ENCODE measurements around the gene FAM89B. TPM values are rescaled to one million over a fixed set of nuclear protein-coding genes. Genes with fewer than 3 reads are reported as not detected.

FAM89B gene
- total RNA-seq, 4 donors from 2014 or later = 12.0 to 44.1 (median 23.9) TPM

GRCh38 chr11:65595543-65596281 lies 23.4 kb downstream of the FAM89B start, which contains the start of gene KCNK7:
Gene KCNK7, minus strand, starts transcription at chr11:65595800. Its CDS starts 28 bp downstream, at chr11:65595772.
- Histone ChIP-seq H3K27ac (peak within 1 kb of the TSS; percentile 40 to 84 (median 75)), H3K4me3 (no peak within 1 kb of the TSS), H3K27me3 (no peaks in the 10 kb centered on the region), H3K36me3 (peaks cover 20 to 65% (median 20%) of the 10 kb centered on the region in 3 donors), H3K4me1 (peaks cover 23 to 53% (median 33%) of the 10 kb centered on the region in 3 donors), H3K9me3 (no peaks in the 10 kb centered on the region)
- DNase-seq = no peak
- 70% methylated on average over 5 of the region's 12 CpGs; no CpG with 5 or more reads in 1 of the 2 donors for WGBS, 2 donors
- TF ChIP-seq CTCF (IDR thresholded peaks at IDR 0.05) (no peak), POLR2A (IDR thresholded peaks at IDR 0.05) (no peak)
- intact Hi-C loops (cut with DNase I) = no loop called here

GRCh38 chr11:65596520-65596919 lies 24.2 kb downstream of the FAM89B start:
- H3K36me3 ChIP-seq = peaks cover 20 to 57% (median 20%) of the 10 kb centered on the region in 3 donors
- no peak overlapping the region for H3K4me3 ChIP-seq
- TF ChIP-seq CTCF (IDR thresholded peaks at IDR 0.05) (no peak), POLR2A (IDR thresholded peaks at IDR 0.05) (no peak)
- DNase-seq = no peak
- peaks cover 23 to 48% (median 33%) of the 10 kb centered on the region in 3 donors for H3K4me1 ChIP-seq
- no peaks in the 10 kb centered on the region for H3K27me3 ChIP-seq
- 66 to 70% methylated on average over 5 of the region's 6 CpGs for WGBS, 2 donors
- intact Hi-C loops (cut with DNase I) = no loop called here
- no peak overlapping the region for H3K27ac ChIP-seq
- no peaks in the 10 kb centered on the region for H3K9me3 ChIP-seq

GRCh38 chr11:65598258-65598699 lies 25.9 kb downstream of the FAM89B start:
- Histone ChIP-seq H3K9me3 (no peaks in the 10 kb centered on the region), H3K27ac (no peak overlapping the region), H3K27me3 (no peaks in the 10 kb centered on the region), H3K36me3 (peaks cover 20 to 53% (median 20%) of the 10 kb centered on the region in 3 donors), H3K4me3 (no peak overlapping the region), H3K4me1 (peaks cover 18 to 30% (median 24%) of the 10 kb centered on the region in 3 donors)
- TF ChIP-seq POLR2A (IDR thresholded peaks at IDR 0.05) (no peak), CTCF (IDR thresholded peaks at IDR 0.05) (no peak)
- 81 to 90% methylated on average over 5 to 9 of the region's 16 CpGs for WGBS, 2 donors
- intact Hi-C loops (cut with DNase I) = no loop called here
- DNase-seq = no peak

GRCh38 chr11:65599216-65599954 lies 27.0 kb downstream of the FAM89B start:
- H3K36me3 ChIP-seq = peaks cover 21 to 60% (median 23%) of the 10 kb centered on the region in 3 donors
- WGBS, 2 donors = 86 to 92% methylated on average over 2 to 7 of the region's 49 CpGs
- H3K4me1 ChIP-seq = peaks cover 9 to 19% (median 14%) of the 10 kb centered on the region in 3 donors
- H3K27me3 ChIP-seq = no peaks in the 10 kb centered on the region
- intact Hi-C loops (cut with DNase I) = no loop called here
- TF ChIP-seq POLR2A (IDR thresholded peaks at IDR 0.05) (no peak), CTCF (IDR thresholded peaks at IDR 0.05) (no peak)
- no peak overlapping the region for H3K4me3 ChIP-seq
- DNase-seq = no peak
- no peaks in the 10 kb centered on the region for H3K9me3 ChIP-seq
- H3K27ac ChIP-seq = no peak overlapping the region

- TF ChIP-seq CTCF (IDR thresholded peaks at IDR 0.05) (no peak), POLR2A (IDR thresholded peaks at IDR 0.05) (no peak)
- no peak for DNase-seq
- Histone ChIP-seq H3K4me1 (peaks cover 8 to 14% (median 10%) of the 10 kb centered on the region in 3 donors), H3K27ac (no peak overlapping the region), H3K27me3 (no peaks in the 10 kb centered on the region), H3K9me3 (no peaks in the 10 kb centered on the region), H3K36me3 (peaks cover 26 to 65% (median 29%) of the 10 kb centered on the region in 3 donors), H3K4me3 (no peak overlapping the region)
- intact Hi-C loops (cut with DNase I) = no loop called here
- no CpG with 5 or more reads among the region's 6 CpGs for WGBS, 2 donors
These were observed 27.6 kb downstream of the FAM89B start for GRCh38 chr11:65599955-65600246.
